Lung microvascular endothelial cell (primary cell): Measurements from ENCODE around the gene RTN4IP1. TPM values are rescaled to one million over a fixed set of nuclear protein-coding genes. Genes with fewer than 3 reads are reported as not detected.

Experiments used
- DNase-seq, 2 donors: peaks; one replicate each; pipeline versions ENCODE4 v3.0.0 to v3.0.0-alpha.2; 2010; ENCODE audit warnings: low read depth in 2 of 2
- total RNA-seq: library from RNA; depleted of rRNA; stranded (reverse); fragments of >200 nt; gene quantifications from 2 replicates; pipeline ENCODE4 v1.2.1, GENCODE V29; 2014

RTN4IP1 gene, protein sequence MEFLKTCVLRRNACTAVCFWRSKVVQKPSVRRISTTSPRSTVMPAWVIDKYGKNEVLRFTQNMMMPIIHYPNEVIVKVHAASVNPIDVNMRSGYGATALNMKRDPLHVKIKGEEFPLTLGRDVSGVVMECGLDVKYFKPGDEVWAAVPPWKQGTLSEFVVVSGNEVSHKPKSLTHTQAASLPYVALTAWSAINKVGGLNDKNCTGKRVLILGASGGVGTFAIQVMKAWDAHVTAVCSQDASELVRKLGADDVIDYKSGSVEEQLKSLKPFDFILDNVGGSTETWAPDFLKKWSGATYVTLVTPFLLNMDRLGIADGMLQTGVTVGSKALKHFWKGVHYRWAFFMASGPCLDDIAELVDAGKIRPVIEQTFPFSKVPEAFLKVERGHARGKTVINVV
- 2.0 and 2.8 TPM in 2 replicates for total RNA-seq

DNA sequence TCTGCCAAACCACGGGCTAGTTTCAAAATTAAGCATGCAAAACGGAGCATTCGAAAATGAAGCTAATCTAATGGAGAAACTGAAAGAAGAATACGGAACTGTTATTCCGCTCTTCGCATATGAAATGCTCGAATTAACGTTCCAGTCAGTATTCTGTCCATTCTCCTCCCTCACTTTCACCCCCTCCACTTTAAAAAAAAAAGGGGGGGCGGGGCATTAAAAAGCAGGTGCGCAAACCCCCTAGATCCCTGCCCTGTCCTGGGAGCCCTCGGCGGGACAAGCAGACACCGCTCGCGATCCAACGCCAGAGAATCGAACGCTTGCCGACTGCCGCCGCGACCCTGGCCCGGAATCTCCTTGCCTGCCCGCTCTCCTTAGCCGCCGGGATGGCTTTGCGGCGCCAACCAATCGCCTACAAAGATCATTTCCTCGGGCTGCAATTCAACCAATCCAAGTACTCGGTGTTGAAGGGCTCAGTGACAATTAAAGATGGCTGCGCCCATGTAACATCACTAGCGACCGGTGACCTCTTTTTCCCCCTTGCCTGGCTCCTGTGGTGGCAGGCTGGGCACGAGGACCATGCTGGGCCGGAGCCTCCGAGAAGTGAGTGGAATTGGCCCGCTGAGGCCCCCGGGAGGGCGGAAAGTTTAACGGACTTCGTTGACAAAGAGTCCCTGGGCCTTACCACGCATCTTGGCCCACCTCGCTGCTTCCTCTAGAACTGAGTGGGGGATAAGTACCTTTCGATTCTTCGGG is at the start of gene RTN4IP1, which contains the start of gene QRSL1:
Gene RTN4IP1, minus strand, starts transcription at position 396 of the 756 bp plus-strand sequence. CDS start 477 bp downstream, outside the sequence.
Gene QRSL1, plus strand, starts transcription at position 476 of the 756 bp plus-strand sequence. Its CDS starts 104 bp downstream, at position 580.
- peak; percentile 93 to 94 for DNase-seq

DNA sequence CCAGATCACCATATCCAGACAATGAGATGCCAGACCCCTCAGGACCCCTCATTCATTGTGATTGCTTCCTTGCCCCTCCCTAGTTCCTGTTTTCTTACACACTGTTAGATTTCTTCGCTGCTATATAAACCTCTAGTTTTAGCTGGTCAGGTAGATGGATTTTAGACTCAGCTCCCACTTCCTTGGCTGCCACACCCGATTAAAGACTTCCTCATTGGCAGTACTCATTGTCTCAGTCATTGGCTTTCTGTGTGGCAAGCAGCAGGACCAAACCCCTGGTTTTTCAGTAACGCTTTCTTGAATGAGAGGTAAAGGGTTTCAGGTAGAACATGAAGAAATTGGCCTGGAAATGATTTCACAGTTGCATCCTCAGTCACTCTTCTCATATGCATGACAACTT is 48.0 kb upstream of the RTN4IP1 start:
- no peak for DNase-seq

DNA sequence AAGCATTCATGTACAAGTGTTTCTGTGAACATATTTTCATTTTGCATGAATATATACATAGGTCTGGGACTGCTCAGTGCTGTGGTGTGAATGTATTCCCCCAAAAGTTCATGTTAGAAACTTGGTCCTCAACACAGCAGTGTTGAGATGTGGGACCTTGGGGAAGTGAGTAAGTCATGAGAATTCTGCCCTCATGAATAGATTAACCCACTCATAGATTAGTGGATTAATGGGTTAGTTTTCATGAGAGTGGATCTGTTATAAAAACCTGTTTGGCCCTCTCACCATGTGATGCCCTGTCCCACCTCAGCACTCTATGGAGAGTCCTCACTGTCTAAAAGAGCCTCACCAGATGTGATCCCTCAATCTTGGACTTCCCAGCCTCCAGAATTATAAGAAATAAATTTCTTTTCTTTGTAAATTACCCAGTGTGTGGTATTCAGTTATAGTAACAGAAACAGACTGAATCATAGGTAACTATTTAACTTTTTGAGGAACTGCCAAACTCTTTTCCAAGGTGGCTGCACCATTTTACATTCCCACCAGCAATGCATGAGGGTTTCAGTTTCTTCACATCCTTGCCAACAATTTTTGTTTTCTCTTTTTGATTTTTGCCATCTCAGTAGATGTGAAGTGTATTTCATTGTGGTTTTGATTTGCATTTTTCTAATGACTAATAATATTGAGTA is 45.4 kb upstream of the RTN4IP1 start:
- DNase-seq = no peak

DNA sequence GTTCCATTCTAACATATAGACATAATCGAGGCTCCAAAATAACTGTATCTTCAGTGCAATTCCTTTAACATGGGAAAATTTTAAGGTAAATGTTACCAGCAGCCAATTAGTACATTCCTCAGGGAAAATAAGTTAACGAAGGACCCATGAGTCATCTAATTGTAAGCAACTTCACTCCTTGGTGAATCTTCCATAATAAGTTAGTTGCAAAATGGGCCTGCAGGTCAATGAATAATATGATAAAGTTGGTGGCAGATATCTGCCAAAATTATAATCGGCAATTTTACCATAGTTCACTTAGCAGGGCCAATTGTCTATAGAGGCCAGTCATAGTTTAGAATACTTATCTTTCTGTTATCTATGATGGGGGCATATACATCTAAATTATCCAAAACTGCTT is 42.4 kb upstream of the RTN4IP1 start:
- no peak for DNase-seq

DNA sequence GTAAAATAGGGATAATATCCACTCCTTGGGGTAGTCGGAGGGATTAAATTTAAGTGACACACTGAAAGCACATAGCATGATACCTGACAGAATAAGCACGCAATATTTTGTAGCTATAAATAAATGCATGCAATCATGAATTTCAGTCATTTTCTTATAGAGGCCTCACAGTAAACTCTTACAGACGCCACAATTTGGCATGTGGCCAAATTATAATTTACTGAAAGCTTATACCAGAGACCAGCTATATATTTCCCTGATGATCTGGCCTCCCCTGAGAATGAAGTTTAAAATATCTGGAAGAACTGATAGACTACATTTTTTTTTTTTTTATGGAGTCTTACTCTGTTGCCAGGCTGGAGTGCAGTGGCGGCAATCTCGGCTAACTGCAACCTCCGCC is 40.9 kb upstream of the RTN4IP1 start:
- no peak for DNase-seq

DNA sequence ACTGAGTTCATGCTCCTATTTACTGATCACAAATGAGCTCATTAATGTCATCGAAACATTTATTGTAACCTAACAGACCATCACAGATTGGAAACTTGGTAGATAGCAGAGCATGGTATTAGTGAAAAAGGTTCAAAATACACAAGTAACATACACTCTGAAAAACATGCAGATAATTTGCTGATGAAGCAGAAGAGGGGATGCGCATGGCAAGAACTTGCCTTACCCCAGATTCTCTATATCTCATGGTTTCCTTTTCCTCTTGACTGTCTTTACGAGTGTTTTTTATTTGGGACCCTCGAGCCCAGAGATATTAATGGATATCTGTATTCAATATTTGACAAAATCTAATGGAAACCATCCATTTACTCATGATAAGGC is 37.7 kb upstream of the RTN4IP1 start:
- DNase-seq = no peak

DNA sequence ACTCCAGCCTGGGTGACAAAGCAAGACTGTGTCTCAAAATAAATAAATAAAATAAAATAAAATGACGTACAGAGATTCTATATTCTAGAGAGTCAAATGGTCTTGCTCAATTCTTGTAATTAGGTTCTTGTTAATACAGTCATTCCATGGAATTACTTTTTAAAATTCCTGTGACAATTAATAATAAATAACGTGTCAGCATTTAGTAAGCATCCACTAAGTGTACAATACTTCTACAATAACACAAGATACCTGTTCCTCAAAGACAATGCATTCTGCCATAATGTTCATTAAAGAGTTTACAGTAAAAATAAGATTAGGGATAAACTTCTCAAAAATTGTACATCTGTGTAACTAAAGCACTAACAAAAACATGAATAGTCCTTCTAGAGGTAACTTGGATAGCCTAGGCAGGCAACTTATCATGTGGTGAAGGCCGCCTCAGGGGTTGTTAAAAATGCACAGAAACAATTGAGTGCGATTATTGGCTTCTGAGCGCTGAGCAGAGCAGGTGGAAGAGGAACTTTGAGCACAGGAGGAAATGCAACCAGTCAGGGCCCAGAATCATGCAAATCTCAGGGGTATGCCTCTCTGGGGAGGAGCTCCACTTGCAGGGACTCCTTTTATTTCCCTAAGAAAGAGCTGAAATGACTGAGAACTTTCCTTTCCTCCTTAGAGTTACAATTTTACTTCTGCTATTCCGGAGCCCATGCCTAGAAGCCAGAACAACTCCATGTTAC is 37.2 kb upstream of the RTN4IP1 start:
- DNase-seq = no peak

DNA sequence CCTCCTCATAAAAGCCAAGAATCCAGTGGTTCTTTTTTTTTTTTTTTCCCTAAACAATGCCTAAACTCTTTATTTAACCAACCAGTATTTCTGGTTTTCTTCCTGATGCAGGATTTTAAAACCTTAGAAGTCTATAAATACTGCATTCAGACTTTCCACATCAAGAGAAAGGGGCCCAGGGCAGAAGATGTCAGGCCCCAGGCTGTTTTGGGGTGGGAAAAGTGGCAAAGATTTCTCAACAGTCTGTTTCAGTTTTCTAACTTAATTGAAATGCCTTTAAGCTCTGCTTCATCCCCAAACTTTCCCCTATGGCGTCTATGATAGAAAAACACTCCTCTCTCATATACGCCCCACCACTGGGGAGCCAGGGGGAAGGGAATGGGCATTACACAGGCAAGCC is 33.2 kb upstream of the RTN4IP1 start:
- no peak for DNase-seq

DNA sequence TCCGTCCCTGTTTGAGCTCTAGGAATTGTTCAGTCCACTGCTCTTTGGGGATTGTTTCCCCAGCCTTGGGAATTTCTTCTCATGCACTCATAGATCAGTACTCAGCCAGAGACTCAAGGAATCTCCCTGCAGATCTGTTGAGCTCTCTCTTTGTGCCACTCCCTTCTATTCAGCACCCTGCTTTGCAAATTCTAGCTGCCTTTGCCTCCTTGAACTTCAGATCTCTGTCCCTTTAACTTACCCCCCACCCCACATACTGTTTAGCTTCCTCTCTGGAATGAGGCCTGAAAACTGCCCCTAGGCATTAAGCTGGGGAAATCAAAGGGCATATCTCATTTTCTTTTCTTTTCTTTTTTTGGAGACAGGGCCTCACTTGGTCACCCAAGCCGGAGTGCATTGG is 30.6 kb upstream of the RTN4IP1 start:
- no peak for DNase-seq

DNA sequence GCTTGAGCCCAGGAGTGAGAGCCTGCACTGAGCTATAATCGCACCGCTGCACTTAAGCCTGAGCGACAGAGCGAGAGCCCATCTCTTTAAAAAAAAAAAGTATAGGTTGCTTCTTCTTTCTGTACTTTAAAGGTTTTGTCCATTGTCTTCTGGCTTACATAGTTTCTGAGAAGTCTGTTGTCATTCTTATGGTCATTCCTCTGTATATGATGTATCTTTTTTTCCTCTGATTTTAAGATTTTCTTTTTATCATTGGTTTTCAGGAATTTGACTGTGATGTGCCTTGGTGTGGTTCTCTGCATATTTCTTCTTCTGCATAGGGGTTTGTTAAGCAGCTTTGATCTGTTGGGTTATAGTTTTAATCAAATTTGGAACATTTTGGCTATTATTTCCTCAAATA is 29.2 kb upstream of the RTN4IP1 start:
- DNase-seq = no peak

DNA sequence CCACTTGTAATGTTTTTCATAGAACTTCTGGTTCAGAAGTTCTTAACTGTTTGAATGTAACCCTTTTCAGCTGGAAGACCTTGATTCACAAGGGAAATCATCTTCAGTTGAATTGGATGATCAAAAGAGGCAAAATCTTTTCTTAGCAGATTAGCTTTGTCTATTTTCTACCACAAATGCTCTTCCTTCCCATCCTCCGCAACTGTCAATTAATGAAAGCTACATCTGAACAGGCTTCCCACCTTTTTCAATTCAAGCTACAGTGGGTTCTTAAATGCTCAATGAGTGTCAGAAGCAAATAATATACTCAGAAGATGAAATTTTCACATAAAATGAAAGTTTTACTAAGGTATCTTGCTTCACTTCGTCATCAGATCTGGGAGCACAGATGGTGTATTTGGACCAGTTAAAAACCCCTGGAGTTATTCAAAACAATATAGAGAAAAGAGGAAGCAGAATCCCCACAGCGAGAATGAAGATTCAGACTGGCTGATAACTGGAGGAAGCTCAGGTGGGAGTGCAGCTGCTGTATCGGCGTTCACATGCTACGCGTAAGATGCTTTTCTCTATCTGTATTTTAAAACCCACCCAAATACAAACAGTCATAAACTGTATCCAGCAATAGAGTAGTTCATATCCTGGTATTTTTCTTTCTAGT is 19.5 kb upstream of the RTN4IP1 start:
- no peak for DNase-seq

DNA sequence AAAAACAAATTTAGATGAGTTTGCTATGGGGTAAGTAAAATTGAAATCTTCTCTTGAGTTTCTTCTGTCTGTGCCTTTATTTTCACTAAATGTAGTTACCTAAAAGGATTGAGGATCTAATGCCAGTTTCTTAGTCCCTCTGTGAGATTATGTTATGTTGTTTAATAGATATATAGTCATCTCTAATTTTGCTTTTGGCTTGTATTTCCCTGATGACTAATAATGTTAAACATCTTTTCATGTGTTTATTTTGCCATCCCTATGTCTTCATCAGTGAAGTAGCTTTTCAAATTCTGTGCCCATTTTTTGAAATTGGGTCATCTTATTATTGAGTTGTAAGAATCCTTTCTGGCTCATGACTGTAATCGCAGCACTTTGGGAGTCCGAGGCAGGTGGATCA is 13.8 kb upstream of the RTN4IP1 start:
- DNase-seq = no peak

DNA sequence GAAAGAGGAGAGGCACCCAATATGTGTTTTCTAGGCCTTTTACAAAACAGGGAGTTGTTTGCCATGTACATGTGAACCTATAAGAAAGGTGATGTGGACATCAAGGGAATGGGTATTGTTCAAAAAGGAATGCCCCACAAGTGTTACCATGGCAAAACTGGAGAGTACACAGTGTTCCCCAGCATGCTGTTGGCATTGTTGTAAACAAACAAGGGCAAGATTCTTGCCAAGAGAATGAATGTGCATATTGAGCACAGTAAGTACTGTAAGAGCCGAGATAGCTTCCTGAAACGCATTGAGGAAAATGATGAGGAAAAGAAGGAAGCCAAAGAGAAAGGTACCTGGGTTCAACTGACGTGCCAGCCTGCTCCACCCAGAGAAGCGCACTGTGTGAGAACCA is 13.2 kb upstream of the RTN4IP1 start:
- no peak for DNase-seq

DNA sequence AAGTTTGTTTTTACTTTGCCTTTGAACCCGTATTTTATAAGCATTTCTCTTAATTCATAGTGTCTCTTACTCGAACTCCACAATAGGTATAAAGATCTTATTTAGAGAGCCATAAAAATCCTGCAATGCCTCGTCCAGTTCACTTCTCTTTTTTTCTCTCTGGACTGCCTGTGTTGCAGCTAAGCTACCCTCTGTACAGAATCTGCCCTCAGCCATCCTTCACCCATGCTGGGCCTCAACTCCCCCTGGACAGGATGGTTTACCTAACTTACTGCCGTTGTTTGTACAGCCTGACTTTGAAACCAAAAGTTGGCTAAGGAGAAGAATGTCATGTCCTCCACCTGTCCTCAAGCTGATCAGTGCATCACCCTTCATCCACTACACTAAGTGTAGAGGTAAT is 10.5 kb upstream of the RTN4IP1 start:
- no peak for DNase-seq

DNA sequence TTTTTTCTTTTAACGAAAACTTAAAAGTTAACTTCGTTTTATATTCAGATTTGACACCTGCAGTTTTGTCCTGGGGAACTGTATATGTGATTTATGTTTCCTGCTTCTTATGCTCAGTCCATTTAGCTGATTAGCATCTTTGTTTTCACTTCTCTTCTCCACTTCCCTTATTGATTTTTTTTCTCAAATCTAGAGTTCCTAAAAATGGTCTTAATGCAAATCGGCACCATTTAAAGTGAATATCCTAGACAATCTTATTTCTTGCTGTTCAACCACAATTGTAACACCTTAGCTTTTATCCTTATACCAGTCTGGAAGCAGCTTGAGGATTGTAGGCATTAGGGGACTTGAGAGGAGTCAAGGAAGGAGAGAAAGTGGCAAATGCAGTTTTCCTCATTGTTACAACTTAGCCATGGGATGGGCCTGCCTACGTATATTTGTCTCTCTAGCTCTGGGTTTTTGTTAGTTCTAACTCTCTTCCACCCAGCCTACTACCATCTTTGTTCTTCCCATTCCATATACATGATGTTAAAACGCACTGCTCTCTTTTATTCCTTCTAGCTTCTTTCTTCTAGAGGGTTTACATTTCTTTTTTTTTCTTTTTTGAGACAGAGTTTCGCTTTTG is 8.5 kb upstream of the RTN4IP1 start:
- DNase-seq = no peak

DNA sequence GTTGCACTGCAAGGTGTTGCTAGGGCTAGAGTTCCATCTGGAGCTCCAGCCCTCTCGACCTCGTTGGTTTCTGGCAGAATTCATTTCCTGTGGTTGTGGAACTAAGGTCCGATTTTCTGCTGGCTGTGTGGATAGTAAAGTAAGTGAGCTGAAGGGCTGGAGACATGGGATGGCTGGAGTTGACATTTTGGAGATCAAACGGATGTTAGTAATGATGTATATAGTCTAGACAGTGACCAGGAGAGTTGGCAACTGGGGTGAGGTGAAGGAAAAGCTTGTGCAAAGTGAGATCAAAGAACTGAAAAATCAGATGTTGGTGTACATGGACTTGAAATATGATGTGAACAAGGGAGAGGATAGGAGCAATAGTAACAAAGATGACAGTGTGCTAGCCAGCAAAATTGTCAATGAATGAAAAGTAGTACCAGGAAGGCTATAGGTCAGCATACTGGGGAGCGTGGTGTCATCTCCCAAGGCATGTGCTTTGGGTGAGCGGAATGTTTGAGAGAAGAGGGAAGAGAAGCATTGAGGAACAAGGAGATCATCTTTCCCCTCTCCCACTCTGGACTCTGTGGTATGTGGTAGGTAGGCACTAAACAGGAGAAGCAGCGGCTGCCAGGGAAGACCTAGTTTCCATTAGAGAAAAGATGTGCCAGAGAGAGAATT is 7.9 kb upstream of the RTN4IP1 start:
- DNase-seq = peak; percentile 2 to 18

DNA sequence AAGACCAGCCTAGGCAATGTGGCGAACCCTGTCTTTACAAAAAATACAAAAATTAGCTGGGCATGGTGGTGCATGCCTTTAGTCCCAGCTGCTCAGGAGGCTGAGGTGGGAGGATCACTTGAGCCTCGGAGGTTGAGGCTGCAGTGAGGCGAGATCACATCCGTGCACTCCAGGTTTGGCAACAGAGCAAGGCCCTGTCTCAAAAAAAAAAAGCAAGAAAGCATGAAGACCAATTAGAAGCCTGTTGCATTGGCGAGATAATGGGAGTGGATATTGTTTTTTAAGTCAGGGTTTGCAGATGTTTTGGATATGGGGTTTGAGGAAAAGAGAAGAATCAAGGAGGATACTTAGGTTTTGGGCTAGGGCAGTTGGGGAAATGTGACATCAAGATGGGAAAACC is 5.3 kb upstream of the RTN4IP1 start:
- DNase-seq = no peak

DNA sequence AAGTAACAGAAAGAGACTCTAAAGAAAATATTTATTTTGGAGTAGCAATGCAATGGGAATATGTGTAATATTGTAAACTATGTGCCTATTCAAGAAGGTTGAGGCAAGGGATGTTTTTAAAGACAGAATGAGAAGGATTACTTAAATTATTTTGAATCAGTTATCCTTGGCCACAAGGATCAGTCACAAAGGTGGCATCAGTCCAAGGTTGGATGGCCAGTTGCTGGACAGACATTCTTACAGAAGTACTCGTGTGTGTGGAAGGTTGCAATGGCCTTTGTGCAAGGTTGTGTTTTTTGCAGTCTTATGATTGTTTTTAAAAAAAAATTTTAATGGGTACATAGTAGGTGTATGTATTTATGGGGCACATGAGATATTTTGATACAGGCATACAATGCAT is 2.0 kb upstream of the RTN4IP1 start:
- peak in 1 of 2 donors; percentile 6 for DNase-seq

DNA sequence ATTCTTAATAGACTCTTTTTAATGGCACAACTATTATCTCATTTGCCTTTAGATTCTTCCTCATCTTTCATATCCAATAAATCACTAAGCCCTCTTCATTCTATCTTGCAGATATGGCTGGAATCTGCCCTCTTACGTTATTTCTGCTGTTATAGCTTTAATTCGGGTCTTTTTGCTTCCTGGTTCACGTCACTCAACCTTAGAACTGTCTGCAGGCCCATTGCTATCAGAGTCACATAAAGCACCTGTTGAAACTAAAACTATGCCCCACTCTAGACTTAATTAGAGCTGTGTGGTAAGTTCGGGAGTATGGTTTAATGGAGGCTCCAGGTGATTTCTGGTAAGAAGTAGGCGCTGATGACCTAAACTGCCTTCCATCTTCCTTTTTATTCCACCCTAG is 1.1 kb upstream of the RTN4IP1 start:
- DNase-seq = no peak

DNA sequence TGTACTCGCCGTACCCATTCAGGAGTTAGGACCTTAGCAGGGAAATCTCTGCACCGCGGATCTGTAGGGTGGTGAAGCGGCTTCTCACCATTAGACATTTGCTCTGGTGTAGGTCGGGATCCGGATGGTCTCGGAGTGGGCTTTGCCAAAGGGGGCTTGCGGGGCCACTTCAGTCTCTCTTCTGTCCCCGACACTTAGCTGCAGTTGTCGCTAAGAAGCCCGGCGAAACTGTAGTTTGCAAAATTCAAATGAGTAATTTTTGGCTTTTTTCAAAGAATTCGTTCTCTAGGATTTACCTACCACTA is 513 bp upstream of the RTN4IP1 start:
- no peak for DNase-seq
